Left lung (tissue), 10 donors: ENCODE data around the gene SSPN. TPM values are rescaled to one million over a fixed set of nuclear protein-coding genes. Genes with fewer than 3 reads are reported as not detected.

ENCODE experiments used
- ATAC-seq: fragments of 200-7000 bp; cut with Tn5 transposase; one replicate; pipeline ENCODE4 v1.9.1; 2020; ENCODE audit warnings: moderate library complexity
- DNase-seq, 4 donors: peaks; one replicate each; pipeline ENCODE4 v3.0.0-alpha.2; 2013 to 2020
- H3K27ac ChIP-seq, 2 donors: fragments of 200-600 bp; sonication (generic) in 1 of 2; one replicate each; pipeline versions ENCODE4 v1.5.0 to v1.8.0; 2020 to 2021
- H3K27me3 ChIP-seq, 2 donors: fragments of 200-600 bp; sonication (generic) in 1 of 2; one replicate each; pipeline versions ENCODE4 v1.5.0 to v1.8.0; 2020 to 2021
- H3K36me3 ChIP-seq, 2 donors: fragments of 200-600 bp; sonication (generic) in 1 of 2; one replicate each; pipeline versions ENCODE4 v1.5.0 to v1.8.0; 2020 to 2021
- H3K4me1 ChIP-seq, 2 donors: fragments of 200-600 bp; one replicate each; pipeline ENCODE4 v1.8.0; 2021
- H3K4me3 ChIP-seq, 2 donors: fragments of 200-600 bp; sonication (generic) in 1 of 2; one replicate each; pipeline versions ENCODE4 v1.5.0 to v1.8.0; 2020 to 2021; ENCODE audit warnings: mild to moderate bottlenecking in 1 of 2
- H3K9me3 ChIP-seq, 2 donors: fragments of 200-600 bp; sonication (generic) in 1 of 2; one replicate each; pipeline versions ENCODE4 v1.5.0 to v1.8.0; 2020 to 2021
- CTCF ChIP-seq, 2 donors: fragments of 200-600 bp; sonication (generic) in 1 of 2; IDR thresholded peaks; one replicate each; pipeline versions ENCODE4 v1.5.0 to v1.8.0; 2021; ENCODE audit warnings: antibody characterized with exemption in 2 of 2
- intact Hi-C, 2 donors: fragments of 100-400 bp; cut with DNase I; formaldehyde crosslinking; loops; one replicate each; pipeline versions ENCODE4 v1.11.2 to v1.14.2; 2022
- polyA plus RNA-seq, 6 donors: library from polyadenylated mRNA; unstranded; fragments of 120-200 nt; gene quantifications; one replicate each; pipeline ENCODE4 v1.2.1, GENCODE V29; 2013; ENCODE audit not compliant: insufficient read length in 6 of 6
- total RNA-seq, 2 donors: library from RNA; stranded (reverse); fragmentation: NEBNext Ultra II Directional; extraction: Animal tissue kit (Norgen Biotek cat#: 25700); gene quantifications; one replicate each; pipeline ENCODE4 v1.2.1, GENCODE V29; 2021
- donor health status: DM: no; HTN: yes; CAD: no.
- donor health status: DM: no; HTN: no; CAD: no.

SSPN gene
- total and polyA plus RNA-seq, 8 donors: 6.9 to 18.6 (median 14.7) TPM

- H3K9me3 ChIP-seq: no peaks in the 10 kb centered on the region
- H3K27ac ChIP-seq: no peak overlapping the region
- no peak for TF ChIP-seq CTCF (IDR thresholded peaks at IDR 0.05)
- H3K36me3 ChIP-seq: no peaks in the 10 kb centered on the region
- intact Hi-C loops: no loop called here
- H3K27me3 ChIP-seq: no peaks in the 10 kb centered on the region
- DNase-seq (no peak), ATAC-seq (no peak)
- no peak overlapping the region for H3K4me3 ChIP-seq
- H3K4me1 ChIP-seq: peaks cover 5 to 6% of the 10 kb centered on the region in 2 donors
Observed at GRCh38 chr12:26293612-26294011, 98.2 kb downstream of the SSPN start.

GRCh38 chr12:26295001-26295400, 99.6 kb downstream of the SSPN start:
- TF ChIP-seq CTCF (IDR thresholded peaks at IDR 0.05): no peak
- no peaks in the 10 kb centered on the region for H3K36me3 ChIP-seq
- H3K4me3 ChIP-seq: no peak overlapping the region
- no peaks in the 10 kb centered on the region for H3K9me3 ChIP-seq
- H3K4me1 ChIP-seq: peaks cover 8 to 19% of the 10 kb centered on the region in 2 donors
- no peaks in the 10 kb centered on the region for H3K27me3 ChIP-seq
- no peak overlapping the region for H3K27ac ChIP-seq
- no peak for DNase-seq
- intact Hi-C loops: no loop called here
- ATAC-seq: no peak

GRCh38 chr12:26297396-26298070, 102.2 kb downstream of the SSPN start:
- Histone ChIP-seq H3K4me3 (no peak overlapping the region), H3K36me3 (no peaks in the 10 kb centered on the region), H3K9me3 (no peaks in the 10 kb centered on the region), H3K27ac (no peak overlapping the region), H3K27me3 (no peaks in the 10 kb centered on the region), H3K4me1 (peaks cover 8 to 19% of the 10 kb centered on the region in 2 donors)
- DNase-seq: no peak
- intact Hi-C loops: no loop called here
- no peak for TF ChIP-seq CTCF (IDR thresholded peaks at IDR 0.05)
- no peak for ATAC-seq

GRCh38 chr12:26298785-26299621, 103.6 kb downstream of the SSPN start:
- Histone ChIP-seq H3K36me3 (no peaks in the 10 kb centered on the region), H3K4me1 (peaks cover 8 to 19% of the 10 kb centered on the region in 2 donors), H3K4me3 (peak overlapping the region in 1 of 2 donors; percentile 17), H3K27ac (peak overlapping the region; percentile 71 to 74), H3K27me3 (no peaks in the 10 kb centered on the region), H3K9me3 (no peaks in the 10 kb centered on the region)
- peak in 1 of 2 donors; percentile 38 for TF ChIP-seq CTCF (IDR thresholded peaks at IDR 0.05)
- no peak for DNase-seq
- intact Hi-C loops: no loop called here
- peak; percentile 98 for ATAC-seq

- no peak for ATAC-seq
- Histone ChIP-seq H3K4me1 (peaks cover 8 to 19% of the 10 kb centered on the region in 2 donors), H3K27me3 (no peaks in the 10 kb centered on the region), H3K9me3 (no peaks in the 10 kb centered on the region), H3K36me3 (no peaks in the 10 kb centered on the region), H3K4me3 (no peak overlapping the region), H3K27ac (peak overlapping the region; percentile 71 to 74)
- TF ChIP-seq CTCF (IDR thresholded peaks at IDR 0.05): no peak
- intact Hi-C loops: no loop called here
- no peak for DNase-seq
Observed at GRCh38 chr12:26299751-26300150, 104.4 kb downstream of the SSPN start.
